HG03025 (cell line): Measurements from ENCODE around the gene GPR101.
"Not testable (repeated sequence)": the region's sequence is repeated elsewhere in the genome, so short reads cannot be mapped to it uniquely, and the experiment has no call there.

Experiments
- ATAC-seq: cut with Tn5 transposase; IDR thresholded peaks from one replicate; pipeline ENCODE4 v1.9.1; 2021; ENCODE audit warnings: mild to moderate bottlenecking, moderate library complexity; ENCODE audit not compliant: unreplicated experiment, low FRiP score

The GPR101 gene

GRCh38 chrX:137028699-137029098, 5.1 kb downstream of the GPR101 start:
- no peak for ATAC-seq

GRCh38 chrX:137025930-137026329, 7.9 kb downstream of the GPR101 start:
- no peak for ATAC-seq

- ATAC-seq, result not testable (repeated sequence)
These were observed 33.6 kb downstream of the GPR101 start for GRCh38 chrX:137000236-137000635.

GRCh38 chrX:136999024-136999423, 34.8 kb downstream of the GPR101 start:
- ATAC-seq, result no peak
